ENCODE results near the gene ZNF775.

DNA sequence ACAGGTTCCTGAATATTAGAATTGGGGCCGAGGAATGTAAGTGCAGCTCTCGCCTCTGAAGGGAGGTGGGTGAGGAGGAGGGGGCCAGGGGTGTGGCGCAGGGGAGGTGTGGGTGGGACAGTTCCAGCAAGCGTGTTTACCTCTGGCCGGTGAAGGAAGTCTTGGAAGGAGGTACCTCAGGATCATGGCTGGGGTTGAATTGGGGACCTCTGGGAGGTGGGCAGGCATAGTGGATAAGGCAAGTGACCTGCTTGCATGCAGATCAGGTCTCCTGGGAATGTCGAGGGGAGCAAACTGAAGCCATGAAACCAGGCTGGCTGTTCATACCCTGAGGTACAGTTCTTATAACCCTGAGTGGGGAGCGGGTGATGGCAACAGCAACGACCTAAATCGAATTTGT lies 2.0 kb downstream of the ZNF775 start:
- TF ChIP-seq, protein P1, sequence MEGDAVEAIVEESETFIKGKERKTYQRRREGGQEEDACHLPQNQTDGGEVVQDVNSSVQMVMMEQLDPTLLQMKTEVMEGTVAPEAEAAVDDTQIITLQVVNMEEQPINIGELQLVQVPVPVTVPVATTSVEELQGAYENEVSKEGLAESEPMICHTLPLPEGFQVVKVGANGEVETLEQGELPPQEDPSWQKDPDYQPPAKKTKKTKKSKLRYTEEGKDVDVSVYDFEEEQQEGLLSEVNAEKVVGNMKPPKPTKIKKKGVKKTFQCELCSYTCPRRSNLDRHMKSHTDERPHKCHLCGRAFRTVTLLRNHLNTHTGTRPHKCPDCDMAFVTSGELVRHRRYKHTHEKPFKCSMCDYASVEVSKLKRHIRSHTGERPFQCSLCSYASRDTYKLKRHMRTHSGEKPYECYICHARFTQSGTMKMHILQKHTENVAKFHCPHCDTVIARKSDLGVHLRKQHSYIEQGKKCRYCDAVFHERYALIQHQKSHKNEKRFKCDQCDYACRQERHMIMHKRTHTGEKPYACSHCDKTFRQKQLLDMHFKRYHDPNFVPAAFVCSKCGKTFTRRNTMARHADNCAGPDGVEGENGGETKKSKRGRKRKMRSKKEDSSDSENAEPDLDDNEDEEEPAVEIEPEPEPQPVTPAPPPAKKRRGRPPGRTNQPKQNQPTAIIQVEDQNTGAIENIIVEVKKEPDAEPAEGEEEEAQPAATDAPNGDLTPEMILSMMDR (conservative IDR thresholded peaks at IDR 0.05): no peak
- TF ChIP-seq EZH2 (IDR thresholded peaks at IDR 0.05; ENCODE audit: low read depth): no peak
